HL-60 (cell line): ENCODE measurements around the gene GPAM.

Experiments
- DNase-seq, 2 experiments: peaks; one replicate each; pipeline ENCODE4 v3.0.0-alpha.2; 2010 to 2020; ENCODE audit warnings: low read depth in 1 of 2, low spot score in 1 of 2
- H3K27ac ChIP-seq: fragments of 250-450 bp; sonication (Bioruptor Pico); replicated peaks from 2 replicates; pipeline ENCODE4 v1.5.1; 2020; ENCODE audit warnings: mild to moderate bottlenecking, moderate library complexity
- H3K27me3 ChIP-seq: fragments of 250-450 bp; sonication (Bioruptor Pico); 2 replicates; pipeline ENCODE4 v1.5.1; 2021; ENCODE audit warnings: mild to moderate bottlenecking, moderate library complexity; ENCODE audit not compliant: insufficient read depth, poor library complexity, severe bottlenecking
- H3K4me3 ChIP-seq: replicated peaks from 2 replicates; pipeline ENCODE4 v1.5.1; 2011; ENCODE audit warnings: mild to moderate bottlenecking, control low read depth, low read length; ENCODE audit not compliant: insufficient read depth
- GABPA ChIP-seq: IDR thresholded peaks from 2 replicates; pipeline ENCODE4 v1.6.1; 2012; ENCODE audit warnings: low read depth
- POLR2AphosphoS5 ChIP-seq: IDR thresholded peaks from 2 replicates; pipeline ENCODE4 v1.6.1; 2012; ENCODE audit warnings: low read depth
- SPI1 ChIP-seq: IDR thresholded peaks from 2 replicates; pipeline ENCODE4 v1.6.1; 2012; ENCODE audit warnings: low read depth, mild to moderate bottlenecking, borderline replicate concordance
- TF ChIP-seq, protein P1 (sequence below): IDR thresholded peaks from one replicate; pipeline ENCODE4 v1.5.1; 2011; ENCODE audit warnings: low read length, control low read depth, inconsistent platforms; ENCODE audit not compliant: insufficient read depth
- TF ChIP-seq, protein P2 (sequence below): IDR thresholded peaks from 2 replicates; pipeline ENCODE4 v1.6.1; 2012; ENCODE audit warnings: low read depth; ENCODE audit not compliant: insufficient replicate concordance

The GPAM gene

DNA sequence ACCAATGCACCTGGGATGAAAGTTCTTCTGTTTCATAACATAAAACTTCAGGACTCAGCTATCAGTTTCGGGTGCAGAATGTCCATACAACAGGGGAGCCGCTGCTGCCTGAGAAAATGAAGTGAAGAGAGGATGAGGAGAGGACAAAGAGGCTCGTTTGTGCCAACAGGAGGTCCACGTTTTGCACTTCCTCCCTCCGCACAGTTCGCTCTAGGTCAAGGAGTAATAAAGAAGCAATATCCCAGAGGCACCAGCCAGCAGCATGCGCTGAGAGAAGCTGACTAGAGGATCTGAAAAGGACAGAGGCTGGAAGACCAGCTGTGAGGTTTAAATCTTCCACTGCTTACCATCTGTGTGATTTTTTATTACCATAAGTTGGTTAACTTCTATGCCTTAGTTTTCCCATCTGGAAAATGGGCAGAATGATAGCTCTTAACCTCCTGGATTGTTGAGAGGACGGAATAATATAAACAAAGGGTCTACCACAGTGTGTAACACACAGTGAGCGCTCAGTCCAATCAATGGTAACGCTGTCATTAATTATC lies 709 bp downstream of the GPAM start:
- Histone ChIP-seq H3K27ac (peak overlapping the region; percentile 63), H3K4me3 (peak overlapping the region; percentile 70), H3K27me3 (no peaks in the 10 kb centered on the region)
- TF ChIP-seq, protein P1, sequence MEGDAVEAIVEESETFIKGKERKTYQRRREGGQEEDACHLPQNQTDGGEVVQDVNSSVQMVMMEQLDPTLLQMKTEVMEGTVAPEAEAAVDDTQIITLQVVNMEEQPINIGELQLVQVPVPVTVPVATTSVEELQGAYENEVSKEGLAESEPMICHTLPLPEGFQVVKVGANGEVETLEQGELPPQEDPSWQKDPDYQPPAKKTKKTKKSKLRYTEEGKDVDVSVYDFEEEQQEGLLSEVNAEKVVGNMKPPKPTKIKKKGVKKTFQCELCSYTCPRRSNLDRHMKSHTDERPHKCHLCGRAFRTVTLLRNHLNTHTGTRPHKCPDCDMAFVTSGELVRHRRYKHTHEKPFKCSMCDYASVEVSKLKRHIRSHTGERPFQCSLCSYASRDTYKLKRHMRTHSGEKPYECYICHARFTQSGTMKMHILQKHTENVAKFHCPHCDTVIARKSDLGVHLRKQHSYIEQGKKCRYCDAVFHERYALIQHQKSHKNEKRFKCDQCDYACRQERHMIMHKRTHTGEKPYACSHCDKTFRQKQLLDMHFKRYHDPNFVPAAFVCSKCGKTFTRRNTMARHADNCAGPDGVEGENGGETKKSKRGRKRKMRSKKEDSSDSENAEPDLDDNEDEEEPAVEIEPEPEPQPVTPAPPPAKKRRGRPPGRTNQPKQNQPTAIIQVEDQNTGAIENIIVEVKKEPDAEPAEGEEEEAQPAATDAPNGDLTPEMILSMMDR: no peak
- TF ChIP-seq, protein P2, sequence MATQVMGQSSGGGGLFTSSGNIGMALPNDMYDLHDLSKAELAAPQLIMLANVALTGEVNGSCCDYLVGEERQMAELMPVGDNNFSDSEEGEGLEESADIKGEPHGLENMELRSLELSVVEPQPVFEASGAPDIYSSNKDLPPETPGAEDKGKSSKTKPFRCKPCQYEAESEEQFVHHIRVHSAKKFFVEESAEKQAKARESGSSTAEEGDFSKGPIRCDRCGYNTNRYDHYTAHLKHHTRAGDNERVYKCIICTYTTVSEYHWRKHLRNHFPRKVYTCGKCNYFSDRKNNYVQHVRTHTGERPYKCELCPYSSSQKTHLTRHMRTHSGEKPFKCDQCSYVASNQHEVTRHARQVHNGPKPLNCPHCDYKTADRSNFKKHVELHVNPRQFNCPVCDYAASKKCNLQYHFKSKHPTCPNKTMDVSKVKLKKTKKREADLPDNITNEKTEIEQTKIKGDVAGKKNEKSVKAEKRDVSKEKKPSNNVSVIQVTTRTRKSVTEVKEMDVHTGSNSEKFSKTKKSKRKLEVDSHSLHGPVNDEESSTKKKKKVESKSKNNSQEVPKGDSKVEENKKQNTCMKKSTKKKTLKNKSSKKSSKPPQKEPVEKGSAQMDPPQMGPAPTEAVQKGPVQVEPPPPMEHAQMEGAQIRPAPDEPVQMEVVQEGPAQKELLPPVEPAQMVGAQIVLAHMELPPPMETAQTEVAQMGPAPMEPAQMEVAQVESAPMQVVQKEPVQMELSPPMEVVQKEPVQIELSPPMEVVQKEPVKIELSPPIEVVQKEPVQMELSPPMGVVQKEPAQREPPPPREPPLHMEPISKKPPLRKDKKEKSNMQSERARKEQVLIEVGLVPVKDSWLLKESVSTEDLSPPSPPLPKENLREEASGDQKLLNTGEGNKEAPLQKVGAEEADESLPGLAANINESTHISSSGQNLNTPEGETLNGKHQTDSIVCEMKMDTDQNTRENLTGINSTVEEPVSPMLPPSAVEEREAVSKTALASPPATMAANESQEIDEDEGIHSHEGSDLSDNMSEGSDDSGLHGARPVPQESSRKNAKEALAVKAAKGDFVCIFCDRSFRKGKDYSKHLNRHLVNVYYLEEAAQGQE: no peak
- TF ChIP-seq SPI1 (peak; percentile 49), POLR2AphosphoS5 (no peak)
- no peak for DNase-seq

DNA sequence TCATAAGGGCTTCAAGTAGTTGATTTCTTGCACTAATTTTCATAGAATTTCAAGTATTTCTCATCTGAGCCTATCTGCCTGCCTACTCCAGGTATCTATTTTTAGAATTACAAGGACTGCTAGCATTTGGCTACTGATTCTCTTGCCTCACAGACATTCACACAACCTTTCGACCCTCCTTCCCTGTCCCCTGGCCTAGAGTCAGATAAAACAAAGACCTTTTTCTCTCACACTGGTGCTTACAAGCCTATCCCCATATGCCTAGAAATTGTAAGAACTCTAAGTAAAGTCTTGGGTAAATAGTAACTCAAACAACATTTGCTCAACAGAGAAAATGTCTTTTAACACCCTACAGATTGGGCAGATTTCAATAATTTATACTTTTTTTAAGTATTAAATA lies 6.3 kb downstream of the GPAM start:
- no peak for TF ChIP-seq POLR2AphosphoS5
- TF ChIP-seq, protein P1: no peak
- TF ChIP-seq GABPA: no peak
- TF ChIP-seq, protein P2: no peak
- TF ChIP-seq SPI1: no peak
- no peak overlapping the region for H3K4me3 ChIP-seq
- H3K27me3 ChIP-seq: no peaks in the 10 kb centered on the region
- no peak for DNase-seq
- H3K27ac ChIP-seq: no peak overlapping the region

DNA sequence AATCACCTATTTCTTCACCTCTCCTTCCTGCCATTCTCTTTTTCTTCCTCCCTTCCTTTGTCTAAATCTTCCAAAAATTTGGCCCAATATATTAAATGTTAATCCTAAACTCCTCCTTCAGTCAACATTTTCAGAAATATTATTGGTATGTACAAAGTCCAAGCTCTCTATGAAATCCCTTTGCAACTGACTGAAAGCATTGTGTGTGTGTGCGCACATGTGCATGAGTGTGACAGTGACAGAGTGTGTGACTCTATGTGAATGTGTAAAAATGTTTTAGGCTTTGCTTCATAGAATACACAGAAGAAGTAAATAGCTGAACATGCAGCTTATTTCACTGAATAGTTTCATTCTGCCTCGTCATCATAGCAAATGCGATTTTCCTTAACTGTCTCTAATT lies 7.0 kb downstream of the GPAM start:
- no peak for DNase-seq
- H3K4me3 ChIP-seq: no peak overlapping the region
- no peak overlapping the region for H3K27ac ChIP-seq
- no peaks in the 10 kb centered on the region for H3K27me3 ChIP-seq
- TF ChIP-seq, protein P1: no peak
- TF ChIP-seq, protein P2: no peak
- TF ChIP-seq GABPA: no peak
